GM12801 (cell line): ENCODE results near the gene RNF31.

Experiments used
- TF ChIP-seq, protein P1 (sequence below): IDR thresholded peaks from one replicate; pipeline ENCODE4 v1.5.1; 2011; ENCODE audit warnings: control low read depth; ENCODE audit not compliant: insufficient read length; ENCODE audit errors: extremely low read depth

The RNF31 gene

DNA sequence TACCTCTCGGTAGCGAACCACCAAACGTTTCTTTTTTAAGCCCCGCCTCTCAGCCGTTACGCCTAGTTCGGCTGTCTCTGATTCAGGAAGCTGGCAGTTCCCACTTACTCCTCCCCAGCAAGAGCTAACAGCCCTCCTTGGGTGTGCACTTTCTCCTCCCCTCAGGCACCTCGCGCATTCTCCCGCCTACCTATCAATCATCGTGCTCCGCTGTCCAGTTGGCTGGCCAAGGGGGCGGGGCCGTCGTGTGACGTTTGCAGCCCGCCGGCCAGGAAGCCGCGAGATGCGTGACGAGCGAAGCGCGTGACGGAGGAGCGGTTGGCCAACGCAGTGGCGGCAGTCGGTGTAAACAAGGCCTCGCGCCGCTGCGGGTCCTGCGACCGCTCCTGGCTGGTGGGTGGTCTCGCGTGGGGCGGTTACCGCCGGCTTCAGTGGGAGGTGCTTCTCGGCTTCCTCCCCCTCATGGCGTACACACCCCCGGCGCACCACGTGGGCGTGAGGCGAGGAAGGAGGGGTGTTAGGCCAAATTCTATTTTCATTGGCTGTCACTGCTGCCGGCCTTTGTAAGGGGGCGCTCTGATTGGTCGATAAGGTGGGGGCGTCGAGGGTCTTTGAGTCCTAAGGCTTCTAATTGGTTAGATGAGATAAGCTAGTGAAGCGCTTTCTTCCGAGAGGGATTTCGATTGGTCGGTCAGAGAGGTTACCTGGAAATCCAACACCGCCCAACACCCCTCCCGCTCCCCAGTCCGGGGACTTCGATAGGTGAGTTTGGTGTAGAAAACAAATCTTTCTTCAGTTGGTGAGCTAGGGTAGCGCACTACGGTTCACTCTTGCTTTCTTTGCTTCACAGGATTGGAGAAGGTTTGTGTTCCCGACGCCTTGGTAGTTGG is 32.5 kb upstream of the RNF31 start, which contains the start of the genes DCAF11 and NRL:
Gene DCAF11, plus strand, starts transcription at position 246 of the 890 bp plus-strand sequence. CDS start 818 bp downstream, outside the sequence.
Gene NRL, minus strand, starts transcription at position 418 of the 890 bp plus-strand sequence. CDS start 32,101 bp downstream, outside the sequence.
- TF ChIP-seq, protein P1, sequence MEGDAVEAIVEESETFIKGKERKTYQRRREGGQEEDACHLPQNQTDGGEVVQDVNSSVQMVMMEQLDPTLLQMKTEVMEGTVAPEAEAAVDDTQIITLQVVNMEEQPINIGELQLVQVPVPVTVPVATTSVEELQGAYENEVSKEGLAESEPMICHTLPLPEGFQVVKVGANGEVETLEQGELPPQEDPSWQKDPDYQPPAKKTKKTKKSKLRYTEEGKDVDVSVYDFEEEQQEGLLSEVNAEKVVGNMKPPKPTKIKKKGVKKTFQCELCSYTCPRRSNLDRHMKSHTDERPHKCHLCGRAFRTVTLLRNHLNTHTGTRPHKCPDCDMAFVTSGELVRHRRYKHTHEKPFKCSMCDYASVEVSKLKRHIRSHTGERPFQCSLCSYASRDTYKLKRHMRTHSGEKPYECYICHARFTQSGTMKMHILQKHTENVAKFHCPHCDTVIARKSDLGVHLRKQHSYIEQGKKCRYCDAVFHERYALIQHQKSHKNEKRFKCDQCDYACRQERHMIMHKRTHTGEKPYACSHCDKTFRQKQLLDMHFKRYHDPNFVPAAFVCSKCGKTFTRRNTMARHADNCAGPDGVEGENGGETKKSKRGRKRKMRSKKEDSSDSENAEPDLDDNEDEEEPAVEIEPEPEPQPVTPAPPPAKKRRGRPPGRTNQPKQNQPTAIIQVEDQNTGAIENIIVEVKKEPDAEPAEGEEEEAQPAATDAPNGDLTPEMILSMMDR, result no peak

DNA sequence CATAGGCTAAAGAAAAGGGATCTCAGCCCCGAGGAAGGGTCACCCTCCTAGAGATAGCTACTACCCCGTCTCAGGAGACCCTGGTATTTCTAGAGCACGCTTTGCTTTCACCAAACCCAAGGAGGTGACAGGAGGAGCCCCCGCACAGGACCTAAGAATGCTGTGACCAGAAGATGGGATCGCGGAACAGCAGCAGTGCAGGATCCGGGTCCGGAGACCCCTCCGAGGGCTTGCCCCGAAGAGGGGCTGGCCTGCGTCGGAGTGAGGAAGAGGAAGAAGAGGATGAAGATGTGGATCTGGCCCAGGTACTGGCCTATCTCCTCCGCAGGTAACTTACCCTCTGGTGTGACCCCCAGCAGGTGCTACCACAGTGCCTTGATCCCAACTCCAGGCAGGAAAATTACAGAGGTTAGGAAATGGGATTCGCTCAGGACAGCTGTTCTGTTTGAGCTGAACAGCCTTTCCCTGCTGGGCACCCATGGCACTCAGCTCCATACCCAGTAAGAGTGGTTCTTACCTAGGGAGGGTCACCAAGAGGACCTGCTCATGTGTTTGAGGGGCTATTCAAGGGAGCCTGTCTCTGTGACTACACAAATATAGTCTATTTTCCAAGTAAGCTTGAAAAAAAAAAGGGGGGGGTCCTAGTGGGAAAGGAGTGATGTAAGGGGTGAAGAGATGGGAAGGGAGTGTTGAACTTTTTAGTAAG is 31.7 kb upstream of the RNF31 start:
- TF ChIP-seq, protein P1, result no peak

DNA sequence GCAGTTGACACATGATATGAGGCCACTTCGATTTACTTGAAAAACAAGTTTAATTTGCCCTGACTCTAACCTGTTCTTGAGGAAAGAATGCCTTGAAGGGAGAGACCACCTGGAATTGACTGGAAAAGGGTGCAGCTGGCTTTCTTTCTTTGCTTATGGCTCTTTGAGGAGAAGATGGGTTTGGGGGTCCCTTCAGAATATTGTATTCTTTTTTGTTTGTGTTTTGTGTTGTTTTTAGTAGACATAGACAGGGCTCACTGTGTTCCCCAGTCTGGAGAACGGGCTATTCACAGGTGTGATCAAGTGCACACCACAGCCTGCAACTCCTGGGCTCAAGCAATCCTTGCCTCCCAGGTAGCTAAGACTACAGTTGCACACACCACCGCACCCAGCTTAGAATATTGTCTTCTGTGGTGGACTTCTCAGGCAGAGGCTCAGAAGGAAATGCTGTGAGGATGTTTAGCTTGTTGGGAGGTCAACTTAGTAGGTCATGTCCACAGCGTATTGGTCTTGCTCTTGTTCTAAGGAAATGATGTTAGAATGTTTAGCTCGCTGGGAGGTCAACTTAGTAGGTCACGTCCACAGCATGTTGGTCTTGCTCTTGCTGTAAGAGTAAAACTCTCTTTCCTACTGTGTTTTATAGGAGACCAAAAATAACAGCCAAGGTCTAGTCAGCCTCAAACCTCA is 31.0 kb upstream of the RNF31 start:
- TF ChIP-seq, protein P1, result no peak

DNA sequence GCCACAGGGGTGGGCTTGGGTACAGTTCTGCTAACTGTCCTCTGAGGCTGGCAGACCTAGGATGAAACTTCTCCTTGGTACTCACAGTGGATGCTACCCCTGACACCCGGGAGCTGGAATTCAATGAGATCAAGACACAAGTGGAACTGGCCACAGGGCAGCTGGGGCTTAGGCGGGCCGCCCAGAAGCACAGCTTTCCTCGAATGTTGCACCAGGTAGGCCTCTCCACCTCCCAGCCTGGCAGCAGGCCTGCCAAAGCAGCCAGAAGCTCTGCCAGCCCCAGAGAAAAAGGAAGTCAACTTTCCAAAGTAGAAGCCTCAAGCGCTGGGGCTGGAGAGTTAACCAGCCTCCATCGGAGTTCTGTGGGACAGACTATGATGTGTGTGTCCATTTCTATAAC is 30.1 kb upstream of the RNF31 start:
- TF ChIP-seq, protein P1, result no peak

DNA sequence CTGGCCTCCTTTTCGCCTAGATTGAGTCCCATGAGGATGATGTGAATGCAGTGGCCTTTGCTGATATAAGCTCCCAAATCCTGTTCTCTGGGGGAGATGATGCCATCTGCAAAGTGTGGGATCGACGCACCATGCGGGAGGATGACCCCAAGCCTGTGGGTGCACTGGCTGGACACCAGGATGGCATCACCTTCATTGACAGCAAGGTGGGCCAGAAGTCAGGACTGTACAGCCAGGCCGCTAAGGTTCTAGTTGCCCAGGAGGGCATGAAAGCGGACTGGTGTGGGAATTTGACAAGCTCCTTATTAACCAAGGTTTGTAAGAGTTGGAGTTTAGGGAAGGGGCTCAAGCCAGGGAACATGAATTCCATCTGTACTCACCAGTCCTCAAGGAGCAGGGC is 27.6 kb upstream of the RNF31 start:
- TF ChIP-seq, protein P1, result no peak

DNA sequence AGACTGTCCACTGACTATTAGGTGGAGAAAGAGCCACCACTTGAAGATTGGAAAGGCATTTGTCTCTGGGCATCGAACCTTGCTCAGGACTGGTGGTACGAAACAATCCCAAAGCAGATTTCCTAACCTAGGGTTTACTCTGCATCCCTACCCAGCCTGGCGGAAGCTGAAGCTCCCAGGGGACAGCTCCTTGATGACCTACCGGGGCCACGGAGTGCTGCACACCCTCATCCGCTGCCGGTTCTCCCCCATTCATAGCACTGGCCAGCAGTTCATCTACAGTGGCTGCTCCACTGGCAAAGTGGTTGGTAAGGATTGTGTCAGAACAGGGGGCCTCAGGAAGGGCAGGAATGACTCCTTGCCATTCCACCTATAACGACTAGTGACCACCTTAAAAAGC is 26.1 kb upstream of the RNF31 start:
- TF ChIP-seq, protein P1, result no peak

DNA sequence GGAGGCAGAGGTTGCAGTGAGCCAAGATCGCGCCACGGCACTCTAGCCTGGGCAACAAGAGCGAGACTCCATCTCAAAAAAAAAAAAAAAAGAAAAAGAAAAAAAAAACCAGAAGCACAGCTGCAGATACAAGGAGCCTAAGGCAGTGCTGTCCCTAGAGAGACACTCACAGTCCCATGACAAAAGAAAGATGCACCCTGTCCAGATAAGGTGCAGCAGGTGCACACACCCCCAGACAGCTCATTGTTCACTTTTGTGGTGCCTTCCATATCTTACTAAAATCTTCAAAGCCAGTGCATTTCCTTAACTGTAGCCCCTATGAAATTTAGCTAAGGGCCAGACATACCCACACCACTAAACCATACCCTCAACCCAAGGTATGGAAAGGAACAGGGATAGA is 24.9 kb upstream of the RNF31 start:
- TF ChIP-seq, protein P1, result no peak
